NT2/D1 (cell line): ENCODE data around the gene SGCE.

Source experiments
- YY1 ChIP-seq: IDR thresholded peaks from 2 replicates; pipeline ENCODE4 v1.6.1; 2011; ENCODE audit not compliant: insufficient read length, insufficient read depth
- ZNF274 ChIP-seq: IDR thresholded peaks from 2 replicates; pipeline ENCODE4 v1.6.1; 2011; ENCODE audit warnings: mild to moderate bottlenecking, low read depth, low read length

- TF ChIP-seq YY1 (no peak), ZNF274 (no peak)
Measured at GRCh38 chr7:94562525-94562924, 93.4 kb downstream of the SGCE start.
